ENCODE measurements around the gene OARD1. TPM values are rescaled to one million over a fixed set of nuclear protein-coding genes. Genes with fewer than 3 reads are reported as not detected.

The OARD1 gene
- total and polyA plus RNA-seq, 5 donors from 2014 or later = 30.3 to 58.2 (median 53.5) TPM

DNA sequence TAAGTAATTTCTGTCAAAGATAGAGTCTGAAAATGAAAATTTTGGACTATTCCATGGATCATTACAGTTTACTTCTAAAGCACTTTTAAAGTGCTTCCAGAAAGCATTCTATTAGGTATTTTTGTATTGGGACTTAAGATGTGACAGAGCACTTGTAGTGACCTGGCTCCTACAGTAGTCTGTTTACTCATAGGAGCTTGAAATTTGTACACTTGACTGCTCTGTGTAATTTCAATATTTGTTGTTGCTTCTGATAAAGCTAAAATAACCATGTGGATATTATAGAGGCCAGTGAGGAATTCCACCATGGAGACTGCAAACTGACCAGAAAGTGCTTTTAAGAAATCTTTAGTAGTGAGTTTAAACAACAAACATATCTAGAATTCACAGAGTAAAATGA lies 10.9 kb upstream of the OARD1 start:
- Mint-ChIP-seq H3K9me3 (no peaks in the 10 kb centered on the region), H3K4me1 (peaks cover 49 to 67% (median 52%) of the 10 kb centered on the region in 4 donors), H3K4me3 (no peak overlapping the region), H3K27me3 (no peaks in the 10 kb centered on the region), H3K27ac (peak overlapping the region in 2 of 3 donors; percentile 31 to 62), H3K36me3 (peaks cover 50% of the 10 kb centered on the region)
- Histone ChIP-seq H3K4me1 (ENCODE audit: control insufficient read depth, insufficient read depth, low read length, poor library complexity, severe bottlenecking) (peaks cover 23% of the 10 kb centered on the region), H3K9me3 (ENCODE audit: control insufficient read depth in 2 of 2, low read length in 2 of 2) (no peaks in the 10 kb centered on the region), H3K27ac (ENCODE audit: insufficient read depth, low read length, poor library complexity, severe bottlenecking) (no peak overlapping the region), H3K36me3 (ENCODE audit: control insufficient read depth, insufficient read depth, low read length) (peaks cover 61% of the 10 kb centered on the region), H3K27me3 (ENCODE audit: control insufficient read depth, insufficient read depth, low read length) (no peaks in the 10 kb centered on the region), H3K4me3 (ENCODE audit: low read depth, low read length) (no peak overlapping the region)
- no peak for ATAC-seq (ENCODE audit: low read depth in 2 of 2)
- DNase-seq = no peak

DNA sequence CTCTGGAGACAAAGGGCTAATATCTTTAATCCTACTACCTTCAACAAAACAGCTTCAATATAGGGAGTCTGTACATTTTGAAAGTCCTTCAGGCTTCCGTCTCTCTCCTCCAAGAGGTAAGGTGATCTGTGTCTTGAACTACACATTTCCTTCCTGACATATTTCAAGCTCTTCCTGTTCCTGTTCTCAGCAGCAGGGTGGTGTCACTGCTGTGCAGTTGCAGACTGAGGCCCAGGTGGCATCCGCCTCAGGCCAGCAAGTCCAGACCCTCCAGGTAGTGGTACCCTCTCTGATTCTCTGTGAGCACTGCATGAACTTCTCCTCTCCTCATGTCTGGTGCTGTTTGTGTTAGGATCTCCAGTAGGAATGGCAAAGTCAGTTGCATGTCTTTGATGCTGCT lies 8.5 kb upstream of the OARD1 start:
- peak; percentile 79 to 95 for ATAC-seq (ENCODE audit: low read depth in 2 of 2)
- peak in 2 of 3 donors; percentile 29 to 75 for DNase-seq
- peak overlapping the region; percentile 79 to 93 (median 86) for H3K27ac Mint-ChIP-seq
- peaks cover 43% of the 10 kb centered on the region for H3K36me3 ChIP-seq (ENCODE audit: control insufficient read depth, insufficient read depth, low read length)
- peak overlapping the region; percentile 68 for H3K27ac ChIP-seq (ENCODE audit: insufficient read depth, low read length, poor library complexity, severe bottlenecking)
- H3K27me3 ChIP-seq (ENCODE audit: control insufficient read depth, insufficient read depth, low read length) = no peaks in the 10 kb centered on the region
- peak overlapping the region; percentile 79 to 92 (median 80) for H3K4me3 Mint-ChIP-seq
- peak overlapping the region; percentile 69 for H3K4me3 ChIP-seq (ENCODE audit: low read depth, low read length)
- no peaks in the 10 kb centered on the region for H3K9me3 ChIP-seq (ENCODE audit: control insufficient read depth in 2 of 2, low read length in 2 of 2)
- peaks cover 45% of the 10 kb centered on the region for H3K36me3 Mint-ChIP-seq
- no peaks in the 10 kb centered on the region for H3K9me3 Mint-ChIP-seq
- H3K4me1 Mint-ChIP-seq = peaks cover 52 to 80% (median 63%) of the 10 kb centered on the region in 4 donors
- H3K27me3 Mint-ChIP-seq = no peaks in the 10 kb centered on the region
- peaks cover 28% of the 10 kb centered on the region for H3K4me1 ChIP-seq (ENCODE audit: control insufficient read depth, insufficient read depth, low read length, poor library complexity, severe bottlenecking)

DNA sequence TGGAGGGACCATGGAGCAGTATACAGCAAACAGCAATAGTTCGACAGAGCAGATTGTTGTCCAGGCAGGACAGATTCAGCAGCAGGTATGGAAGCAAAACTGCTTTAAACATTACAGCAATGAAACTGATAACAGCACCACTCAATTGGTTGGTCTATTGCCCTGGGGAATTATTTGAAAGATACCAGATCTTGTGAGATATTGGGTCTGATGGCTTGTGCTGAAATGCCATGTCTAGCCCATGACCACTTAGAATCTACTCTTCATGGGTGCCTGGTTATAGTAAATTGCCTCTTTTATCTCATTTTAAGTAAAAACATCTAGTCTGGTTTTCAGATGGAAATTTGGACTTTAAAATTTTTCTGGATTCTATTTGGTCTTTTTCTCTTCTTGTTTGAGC lies 6.9 kb upstream of the OARD1 start:
- H3K4me3 ChIP-seq (ENCODE audit: low read depth, low read length) = no peak overlapping the region
- no peak for ATAC-seq (ENCODE audit: low read depth in 2 of 2)
- Mint-ChIP-seq H3K9me3 (no peaks in the 10 kb centered on the region), H3K4me3 (peak overlapping the region in 1 of 4 donors; percentile 37), H3K36me3 (peaks cover 37% of the 10 kb centered on the region), H3K4me1 (peaks cover 52 to 90% (median 72%) of the 10 kb centered on the region in 4 donors), H3K27me3 (no peaks in the 10 kb centered on the region), H3K27ac (peak overlapping the region; percentile 20 to 87 (median 86))
- peaks cover 28% of the 10 kb centered on the region for H3K36me3 ChIP-seq (ENCODE audit: control insufficient read depth, insufficient read depth, low read length)
- H3K9me3 ChIP-seq (ENCODE audit: control insufficient read depth in 2 of 2, low read length in 2 of 2) = no peaks in the 10 kb centered on the region
- H3K4me1 ChIP-seq (ENCODE audit: control insufficient read depth, insufficient read depth, low read length, poor library complexity, severe bottlenecking) = peaks cover 43% of the 10 kb centered on the region
- H3K27ac ChIP-seq (ENCODE audit: insufficient read depth, low read length, poor library complexity, severe bottlenecking) = no peak overlapping the region
- no peak for DNase-seq
- H3K27me3 ChIP-seq (ENCODE audit: control insufficient read depth, insufficient read depth, low read length) = no peaks in the 10 kb centered on the region

DNA sequence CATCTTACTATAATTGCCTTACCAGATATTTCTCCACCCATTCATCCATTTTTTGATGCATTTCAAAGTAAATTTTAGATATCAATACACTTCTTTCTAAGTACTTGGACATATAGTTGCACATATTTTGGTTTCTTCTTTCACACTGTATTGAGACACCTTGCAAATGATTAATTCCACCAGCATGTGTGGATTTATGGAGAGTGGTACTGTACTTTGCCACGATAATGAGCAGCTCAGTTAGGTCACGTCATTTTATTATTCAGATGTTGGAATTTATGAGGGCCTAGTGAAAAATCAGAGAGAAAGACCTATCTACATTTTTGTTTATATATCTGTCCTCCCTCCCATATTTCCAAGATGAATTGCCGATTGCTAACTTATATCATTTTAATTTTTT lies 5.9 kb upstream of the OARD1 start:
- H3K36me3 ChIP-seq (ENCODE audit: control insufficient read depth, insufficient read depth, low read length) = peaks cover 19% of the 10 kb centered on the region
- H3K9me3 Mint-ChIP-seq = no peaks in the 10 kb centered on the region

DNA sequence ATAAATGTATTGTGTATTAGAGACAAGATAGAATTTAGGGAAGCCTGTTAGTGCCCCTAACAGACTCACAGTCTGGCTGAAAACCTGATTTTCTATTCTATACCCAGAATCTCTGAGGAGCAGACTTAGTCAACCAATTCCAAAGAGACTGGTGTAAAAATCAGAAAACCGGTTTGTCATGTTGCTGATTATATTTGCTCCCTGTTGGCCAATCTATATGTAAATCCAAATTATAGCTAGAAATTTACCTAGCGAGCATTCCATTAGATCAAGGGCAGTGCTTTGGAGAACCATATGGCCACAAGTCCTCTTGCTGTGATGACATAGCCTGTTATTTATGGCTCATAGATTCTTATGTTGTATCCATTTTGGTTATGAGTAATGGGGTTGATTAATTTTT lies 5.4 kb upstream of the OARD1 start:
- ATAC-seq (ENCODE audit: low read depth in 2 of 2) = no peak
- peaks cover 4% of the 10 kb centered on the region for H3K27me3 Mint-ChIP-seq
- peak overlapping the region in 1 of 4 donors; percentile 50 for H3K4me3 Mint-ChIP-seq
- DNase-seq = no peak
- H3K4me3 ChIP-seq (ENCODE audit: low read depth, low read length) = no peak overlapping the region
- no peaks in the 10 kb centered on the region for H3K9me3 Mint-ChIP-seq
- H3K4me1 Mint-ChIP-seq = peaks cover 46 to 77% (median 65%) of the 10 kb centered on the region in 4 donors
- H3K36me3 ChIP-seq (ENCODE audit: control insufficient read depth, insufficient read depth, low read length) = peaks cover 17% of the 10 kb centered on the region
- H3K4me1 ChIP-seq (ENCODE audit: control insufficient read depth, insufficient read depth, low read length, poor library complexity, severe bottlenecking) = peaks cover 46% of the 10 kb centered on the region
- peaks cover 28% of the 10 kb centered on the region for H3K36me3 Mint-ChIP-seq
- no peak overlapping the region for H3K27ac ChIP-seq (ENCODE audit: insufficient read depth, low read length, poor library complexity, severe bottlenecking)
- H3K9me3 ChIP-seq (ENCODE audit: control insufficient read depth in 2 of 2, low read length in 2 of 2) = no peaks in the 10 kb centered on the region
- no peaks in the 10 kb centered on the region for H3K27me3 ChIP-seq (ENCODE audit: control insufficient read depth, insufficient read depth, low read length)
- H3K27ac Mint-ChIP-seq = no peak overlapping the region

More for the DNA sequence above, 5.9 kb upstream of the OARD1 start:
- Mint-ChIP-seq H3K4me3 (peak overlapping the region in 1 of 4 donors; percentile 8), H3K36me3 (peaks cover 30% of the 10 kb centered on the region), H3K27me3 (no peaks in the 10 kb centered on the region), H3K4me1 (peaks cover 51 to 82% (median 70%) of the 10 kb centered on the region in 4 donors), H3K27ac (no peak overlapping the region)
- DNase-seq (no peak), ATAC-seq (ENCODE audit: low read depth in 2 of 2) (no peak)
- Histone ChIP-seq H3K27me3 (ENCODE audit: control insufficient read depth, insufficient read depth, low read length) (no peaks in the 10 kb centered on the region), H3K9me3 (ENCODE audit: control insufficient read depth in 2 of 2, low read length in 2 of 2) (no peaks in the 10 kb centered on the region), H3K4me1 (ENCODE audit: control insufficient read depth, insufficient read depth, low read length, poor library complexity, severe bottlenecking) (peaks cover 46% of the 10 kb centered on the region), H3K4me3 (ENCODE audit: low read depth, low read length) (no peak overlapping the region), H3K27ac (ENCODE audit: insufficient read depth, low read length, poor library complexity, severe bottlenecking) (no peak overlapping the region)

DNA sequence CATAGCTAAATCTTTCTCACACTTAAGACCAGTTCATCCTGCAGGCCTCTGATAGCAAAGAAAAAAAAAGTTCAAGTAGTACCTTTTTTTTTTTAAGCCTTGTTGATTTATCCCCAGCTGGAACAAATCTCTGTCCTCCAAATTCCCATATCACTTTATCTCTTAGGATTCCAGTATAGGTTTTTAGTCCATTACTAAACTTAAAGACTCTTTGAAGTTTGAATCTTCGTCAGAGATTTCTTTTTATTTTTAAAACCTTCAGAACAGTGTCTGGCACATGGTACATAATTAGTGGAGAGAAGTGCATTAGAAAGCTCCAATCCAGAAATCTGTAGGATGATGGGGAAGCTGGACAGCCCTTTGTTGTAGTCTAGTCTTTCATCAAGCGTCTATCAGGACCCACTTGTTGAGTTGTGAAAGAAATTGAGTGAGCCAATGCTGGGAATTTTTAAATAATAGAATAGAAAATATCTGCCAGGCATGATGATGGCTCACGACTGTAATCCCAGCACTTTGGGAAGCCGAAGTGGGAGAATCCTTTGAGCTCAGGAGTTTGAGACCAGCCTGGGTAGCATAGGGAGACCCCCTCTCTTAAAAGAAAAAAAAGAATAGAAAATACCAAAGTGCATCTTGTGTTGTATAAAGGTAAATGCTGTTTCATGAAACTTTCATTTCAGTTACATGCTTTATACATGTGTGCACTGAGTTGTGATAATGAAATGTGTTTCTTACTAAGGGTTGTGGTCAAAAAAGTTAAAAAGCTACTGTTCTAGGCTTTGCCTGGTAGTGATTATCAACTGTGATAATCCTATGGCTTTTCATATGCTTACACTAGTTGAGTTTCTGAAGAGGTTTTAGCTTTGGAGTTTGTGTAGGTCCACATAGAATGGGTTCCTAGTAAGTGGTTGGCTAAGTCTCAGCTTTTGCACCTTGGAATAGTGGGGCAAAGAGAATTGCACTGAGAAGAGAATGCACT lies 3.8 kb upstream of the OARD1 start:
- Histone ChIP-seq H3K9me3 (ENCODE audit: control insufficient read depth in 2 of 2, low read length in 2 of 2) (no peaks in the 10 kb centered on the region), H3K27me3 (ENCODE audit: control insufficient read depth, insufficient read depth, low read length) (no peaks in the 10 kb centered on the region), H3K36me3 (ENCODE audit: control insufficient read depth, insufficient read depth, low read length) (peaks cover 14% of the 10 kb centered on the region), H3K27ac (ENCODE audit: insufficient read depth, low read length, poor library complexity, severe bottlenecking) (peak overlapping the region; percentile 97), H3K4me3 (ENCODE audit: low read depth, low read length) (peak overlapping the region; percentile 43), H3K4me1 (ENCODE audit: control insufficient read depth, insufficient read depth, low read length, poor library complexity, severe bottlenecking) (peaks cover 42% of the 10 kb centered on the region)
- H3K27me3 Mint-ChIP-seq = peaks cover 6% of the 10 kb centered on the region
- H3K9me3 Mint-ChIP-seq = no peaks in the 10 kb centered on the region
- no peak for ATAC-seq (ENCODE audit: low read depth in 2 of 2)
- peak overlapping the region; percentile 14 to 92 (median 50) for H3K27ac Mint-ChIP-seq
- peak overlapping the region; percentile 48 to 97 (median 94) for H3K4me3 Mint-ChIP-seq
- DNase-seq = no peak
- peaks cover 17% of the 10 kb centered on the region for H3K36me3 Mint-ChIP-seq
- H3K4me1 Mint-ChIP-seq = peaks cover 45 to 68% (median 60%) of the 10 kb centered on the region in 4 donors

DNA sequence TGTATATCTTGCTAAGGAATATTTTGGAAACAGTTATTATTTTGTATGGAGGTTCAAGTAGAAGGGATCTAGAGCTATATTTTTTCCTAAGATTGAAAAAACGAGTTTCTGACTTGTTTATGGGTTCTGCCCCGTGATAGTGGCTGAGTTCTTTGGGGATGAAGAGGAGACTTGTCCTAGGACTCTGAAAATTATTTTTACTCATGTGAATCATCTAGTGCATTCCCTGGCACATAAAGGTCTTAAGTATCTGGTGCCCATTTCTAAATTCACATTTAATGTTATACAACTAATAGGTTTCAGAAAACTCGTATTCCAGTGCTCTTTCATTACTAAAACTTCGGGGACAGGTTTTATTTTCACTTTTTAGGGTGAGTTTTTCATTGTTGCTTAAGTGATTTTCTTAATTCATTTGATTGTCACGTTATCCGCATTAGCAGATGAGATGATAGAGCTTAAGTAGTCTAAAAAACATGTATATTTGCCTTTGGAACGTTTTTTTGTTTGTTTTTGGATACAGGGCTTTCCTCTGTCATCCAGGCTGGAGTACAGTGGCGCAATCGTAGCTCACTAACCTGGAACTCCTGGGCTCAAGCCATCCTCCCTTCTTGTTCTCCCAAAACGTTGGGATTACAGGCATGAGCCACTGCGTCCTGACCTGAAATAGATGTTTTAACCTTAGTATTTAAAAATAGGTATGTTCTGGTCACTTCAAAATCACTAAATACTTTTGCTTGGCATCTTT lies 2.7 kb upstream of the OARD1 start:
- peaks cover 34 to 68% (median 57%) of the 10 kb centered on the region in 4 donors for H3K4me1 Mint-ChIP-seq
- peak overlapping the region; percentile 90 to 97 (median 94) for H3K4me3 Mint-ChIP-seq
- Histone ChIP-seq H3K27ac (ENCODE audit: insufficient read depth, low read length, poor library complexity, severe bottlenecking) (peak overlapping the region; percentile 97), H3K4me3 (ENCODE audit: low read depth, low read length) (peak overlapping the region; percentile 90), H3K9me3 (ENCODE audit: control insufficient read depth in 2 of 2, low read length in 2 of 2) (no peaks in the 10 kb centered on the region), H3K36me3 (ENCODE audit: control insufficient read depth, insufficient read depth, low read length) (peaks cover 16% of the 10 kb centered on the region), H3K4me1 (ENCODE audit: control insufficient read depth, insufficient read depth, low read length, poor library complexity, severe bottlenecking) (peaks cover 33% of the 10 kb centered on the region), H3K27me3 (ENCODE audit: control insufficient read depth, insufficient read depth, low read length) (no peaks in the 10 kb centered on the region)
- H3K27ac Mint-ChIP-seq = peak overlapping the region; percentile 92 to 94 (median 94)
- peaks cover 9% of the 10 kb centered on the region for H3K36me3 Mint-ChIP-seq
- H3K27me3 Mint-ChIP-seq = peaks cover 6% of the 10 kb centered on the region
- no peak for ATAC-seq (ENCODE audit: low read depth in 2 of 2)
- DNase-seq = no peak
- H3K9me3 Mint-ChIP-seq = no peaks in the 10 kb centered on the region

Data from CD4-positive, CD25-positive, alpha-beta regulatory T cell (primary cell).